H1 (cell line): ENCODE data around the gene LRRTM4. TPM values are rescaled to one million over a fixed set of nuclear protein-coding genes. Genes with fewer than 3 reads are reported as not detected.

ENCODE experiments used
- CTCF ChIA-PET: fragments of 300-600 bp; sonication (Branson Sonifier 250); formaldehyde crosslinking; loops from one replicate; lab custom pipeline; 2021; ENCODE audit not compliant: partially characterized antibody; lab: Charles Lee
- POLR2A ChIA-PET: fragments of 300-600 bp; sonication (Branson Sonifier 250); formaldehyde crosslinking; loops from one replicate; lab custom pipeline; 2021; ENCODE audit warnings: inconsistent platforms; ENCODE audit not compliant: partially characterized antibody; lab: Charles Lee
- DNase-seq, 2 experiments: peaks; one replicate each; pipeline versions ENCODE4 v3.0.0 to v3.0.0-alpha.2; 2010 to 2022; ENCODE audit warnings: low spot score in 2 of 2, low read depth in 1 of 2, mixed read lengths in 1 of 2
- FAIRE-seq: peaks from 2 replicates; lab custom pipeline; 2011; peaks lifted over from hg19 to GRCh38; lab: Jason Lieb, UNC
- H2AFZ ChIP-seq: 2 replicates; pipeline ENCODE4 v1.8.1; 2012; ENCODE audit warnings: low read length, inconsistent platforms
- H2AK5ac ChIP-seq: 2 replicates; pipeline ENCODE4 v1.6.1; 2013; ENCODE audit warnings: low read depth, low read length
- H2BK120ac ChIP-seq: replicated peaks from 2 replicates; pipeline ENCODE3; 2013; ENCODE audit warnings: low read depth, low read length, inconsistent platforms
- H2BK12ac ChIP-seq: 2 replicates; pipeline ENCODE4 v1.6.1; 2013; ENCODE audit warnings: low read depth, low read length
- H2BK15ac ChIP-seq: 2 replicates; pipeline ENCODE4 v1.6.1; 2013; ENCODE audit warnings: low read length
- H2BK20ac ChIP-seq: 2 replicates; pipeline ENCODE4 v1.6.1; 2013; ENCODE audit warnings: low read length
- H2BK5ac ChIP-seq: 2 replicates; pipeline ENCODE4 v1.6.1; 2013; ENCODE audit warnings: low read depth, low read length
- H3K14ac ChIP-seq: 2 replicates; pipeline ENCODE4 v1.6.1; 2013; ENCODE audit warnings: inconsistent platforms; ENCODE audit not compliant: insufficient read length
- H3K18ac ChIP-seq: 2 replicates; pipeline ENCODE4 v1.6.1; 2013; ENCODE audit warnings: low read length; ENCODE audit errors: extremely low read depth
- H3K23ac ChIP-seq: 2 replicates; pipeline ENCODE4 v1.6.1; 2013; ENCODE audit warnings: inconsistent platforms; ENCODE audit not compliant: insufficient read length
- H3K23me2 ChIP-seq: 2 replicates; pipeline ENCODE4 v1.6.1; 2013; ENCODE audit warnings: low read depth, low read length
- H3K27ac ChIP-seq: 2 replicates; pipeline ENCODE4 v1.6.1; 2011; ENCODE audit warnings: low read depth, low read length, inconsistent platforms
- H3K27me3 ChIP-seq, 4 experiments: replicated peaks in 1 of 4; 1 replicate in 1 of 4; 2 replicates in 3 of 4; pipeline versions ENCODE4 v1.6.1 to v1.8.1; 2011 to 2013; ENCODE audit warnings: low read length in 3 of 4, mild to moderate bottlenecking in 3 of 4, inconsistent platforms in 2 of 4, mixed read lengths in 2 of 4, moderate library complexity in 1 of 4; ENCODE audit not compliant: control insufficient read depth in 3 of 4, insufficient read depth in 3 of 4; ENCODE audit errors: extremely low read depth in 1 of 4
- H3K36me3 ChIP-seq, 4 experiments: 2 replicates each; pipeline versions ENCODE4 v1.6.1 to v1.8.1; 2011 to 2013; ENCODE audit warnings: mild to moderate bottlenecking in 4 of 4, low read length in 3 of 4, moderate library complexity in 2 of 4, control low read depth in 1 of 4, inconsistent platforms in 1 of 4; ENCODE audit not compliant: insufficient read depth in 4 of 4, control insufficient read depth in 2 of 4
- H3K4ac ChIP-seq: replicated peaks from 2 replicates; pipeline ENCODE3; 2013; ENCODE audit warnings: low read length, low read depth, mixed read lengths, inconsistent platforms; ENCODE audit not compliant: insufficient read length
- H3K4me1 ChIP-seq, 4 experiments: replicated peaks in 1 of 4; 1 replicate in 1 of 4; 2 replicates in 3 of 4; pipeline versions ENCODE4 v1.6.1 to v1.8.1; 2011 to 2013; ENCODE audit warnings: low read length in 3 of 4, inconsistent platforms in 2 of 4, mixed read lengths in 1 of 4; ENCODE audit not compliant: insufficient read depth in 4 of 4, control insufficient read depth in 3 of 4
- H3K4me2 ChIP-seq, 2 experiments: 2 replicates each; pipeline versions ENCODE4 v1.6.1 to v1.8.1; 2011 to 2013; ENCODE audit warnings: low read depth in 2 of 2, low read length in 2 of 2, control low read depth in 1 of 2, inconsistent platforms in 1 of 2, mild to moderate bottlenecking in 1 of 2; ENCODE audit not compliant: insufficient read depth in 1 of 2
- H3K4me3 ChIP-seq, 4 experiments: fragments of 200-600, 300-600 bp in 1 of 4; sonication (generic), shearing (Covaris generic), sonication (Bioruptor Twin) in 1 of 4; 2 replicates each; pipeline versions ENCODE4 v1.5.1 to v1.8.1; 2011 to 2016; ENCODE audit warnings: low read length in 4 of 4, low read depth in 3 of 4, control low read depth in 2 of 4, inconsistent platforms in 2 of 4, mild to moderate bottlenecking in 2 of 4, mixed read lengths in 1 of 4, moderate library complexity in 1 of 4; ENCODE audit not compliant: insufficient read depth in 2 of 4; ENCODE audit errors: extremely low read depth in 1 of 4
- H3K56ac ChIP-seq: replicated peaks from 2 replicates; pipeline ENCODE3; 2013; ENCODE audit warnings: low read depth, mild to moderate bottlenecking, mixed read lengths, low read length, inconsistent platforms; ENCODE audit not compliant: insufficient read length
- H3K79me1 ChIP-seq: 2 replicates; pipeline ENCODE4 v1.6.1; 2013; ENCODE audit warnings: low read depth, low read length, control low read depth
- H3K79me2 ChIP-seq, 2 experiments: 2 replicates each; pipeline versions ENCODE4 v1.6.1 to v1.8.1; 2012 to 2013; ENCODE audit warnings: low read length in 2 of 2, mild to moderate bottlenecking in 2 of 2, inconsistent platforms in 1 of 2; ENCODE audit not compliant: insufficient read depth in 2 of 2, control insufficient read depth in 1 of 2
- H3K9ac ChIP-seq, 4 experiments: replicated peaks in 1 of 4; 1 replicate in 1 of 4; 2 replicates in 3 of 4; pipeline versions ENCODE4 v1.6.1 to v1.8.1; 2011 to 2013; ENCODE audit warnings: low read depth in 3 of 4, low read length in 3 of 4, control low read depth in 2 of 4, mild to moderate bottlenecking in 2 of 4, moderate library complexity in 2 of 4, inconsistent platforms in 1 of 4; ENCODE audit errors: extremely low read depth in 1 of 4
- H3K9me3 ChIP-seq, 2 experiments: 2 replicates each; pipeline versions ENCODE4 v1.6.1 to v1.8.1; 2012 to 2013; ENCODE audit warnings: mild to moderate bottlenecking in 2 of 2, moderate library complexity in 2 of 2, control low read depth in 1 of 2, inconsistent platforms in 1 of 2, low read depth in 1 of 2, low read length in 1 of 2, mixed read lengths in 1 of 2; ENCODE audit not compliant: insufficient read depth in 2 of 2
- H4K20me1 ChIP-seq, 2 experiments: replicated peaks in 1 of 2; 2 replicates each; pipeline versions ENCODE3 to v1.8.1; 2011 to 2013; ENCODE audit warnings: inconsistent platforms in 2 of 2, low read length in 2 of 2, mild to moderate bottlenecking in 1 of 2; ENCODE audit not compliant: insufficient read depth in 2 of 2, control insufficient read depth in 1 of 2
- H4K5ac ChIP-seq: 2 replicates; pipeline ENCODE4 v1.6.1; 2013; ENCODE audit warnings: low read length, low read depth, mixed read lengths, inconsistent platforms; ENCODE audit not compliant: insufficient read length
- H4K8ac ChIP-seq: 2 replicates; pipeline ENCODE4 v1.8.0; 2013; ENCODE audit warnings: mild to moderate bottlenecking, moderate library complexity, low read length, inconsistent platforms; ENCODE audit not compliant: insufficient read depth; ENCODE audit errors: extremely low read depth
- H4K91ac ChIP-seq: replicated peaks from 2 replicates; pipeline ENCODE3; 2013; ENCODE audit warnings: low read length, mixed read lengths, inconsistent platforms; ENCODE audit not compliant: insufficient read length
- BACH1 ChIP-seq: IDR thresholded peaks from 2 replicates; pipeline ENCODE4 v1.6.1; 2012; ENCODE audit warnings: low read length, improper control_type of control experiment
- BCL11A ChIP-seq, 2 experiments: IDR thresholded peaks; one replicate each; pipeline ENCODE4 v1.6.1; 2011; ENCODE audit warnings: low read depth in 2 of 2, low read length in 2 of 2, mild to moderate bottlenecking in 2 of 2
- CREB1 ChIP-seq: IDR thresholded peaks from 2 replicates; pipeline ENCODE4 v1.6.1; 2012; ENCODE audit warnings: inconsistent platforms
- JUN ChIP-seq: IDR thresholded peaks from 2 replicates; pipeline ENCODE4 v1.6.1; 2011; ENCODE audit warnings: low read depth, mild to moderate bottlenecking, improper control_type of control experiment, low read length
- JUND ChIP-seq: IDR thresholded peaks from 2 replicates; pipeline ENCODE4 v1.6.1; 2011; ENCODE audit warnings: mild to moderate bottlenecking, improper control_type of control experiment, low read length
- RAD21 ChIP-seq, 2 experiments: IDR thresholded peaks in 1 of 2; conservative IDR thresholded peaks in 1 of 2; 2 replicates each; pipeline ENCODE4 v1.6.1; 2011; ENCODE audit warnings: low read depth in 2 of 2, low read length in 2 of 2, improper control_type of control experiment in 1 of 2, inconsistent platforms in 1 of 2, mild to moderate bottlenecking in 1 of 2, moderate library complexity in 1 of 2
- SRF ChIP-seq: IDR thresholded peaks from 2 replicates; pipeline ENCODE4 v1.6.1; 2011; ENCODE audit warnings: mild to moderate bottlenecking, low read depth, low read length, moderate library complexity
- TAF1 ChIP-seq: IDR thresholded peaks from 2 replicates; pipeline ENCODE4 v1.6.1; 2011; ENCODE audit warnings: mild to moderate bottlenecking, low read depth, low read length
- TAF7 ChIP-seq: optimal IDR thresholded peaks from 2 replicates; pipeline ENCODE3; 2011; ENCODE audit warnings: low read depth, mild to moderate bottlenecking, inconsistent platforms, low read length, moderate library complexity, borderline replicate concordance
- ZNF274 ChIP-seq: IDR thresholded peaks from 2 replicates; pipeline ENCODE4 v1.7.0; 2012; ENCODE audit warnings: low read length, borderline replicate concordance; ENCODE audit errors: extremely low read depth
- WGBS, 2 experiments: shearing (Covaris generic) in 1 of 2; methylation state at CpG; one replicate each; pipeline versions ENCODE4 v1.1.6 to v1.1.7; 2013 to 2015; ENCODE audit warnings: low lambda C conversion rate in 2 of 2, mixed read lengths in 2 of 2, inconsistent platforms in 1 of 2, low coverage in 1 of 2, missing lambda C conversion rate in 1 of 2; ENCODE audit not compliant: insufficient replicate concordance in 2 of 2, insufficient coverage in 1 of 2, insufficient read length in 1 of 2; ENCODE audit errors: extremely low coverage in 1 of 2, missing lambda C conversion rate in 1 of 2; 5-methylcytosine and 5-hydroxymethylcytosine counted together
- polyA plus RNA-seq, 7 experiments: library from polyadenylated mRNA; depleted of rRNA in 3 of 7; stranded (reverse) in 5 of 7; unstranded in 2 of 7; fragments of >200 nt in 5 of 7; fragments of 200-250 nt in 2 of 7; gene quantifications; 1 replicate in 5 of 7; 2 replicates in 1 of 7; 4 replicates in 1 of 7; pipeline versions ENCODE4 v1.2.1 to v1.2.3, GENCODE V29; 2011 to 2013; ENCODE audit warnings: missing spikeins in 2 of 7, mixed read lengths in 2 of 7
- total RNA-seq: library from RNA; stranded (reverse); fragmentation: NEBNext Ultra II Directional; extraction: Animal tissue kit (Norgen Biotek cat#: 25700); gene quantifications from 2 replicates; pipeline ENCODE4 v1.2.1, GENCODE V29; 2021
- TF ChIP-seq, protein P1 (sequence below): IDR thresholded peaks from 2 replicates; pipeline ENCODE4 v1.6.1; 2012; ENCODE audit warnings: inconsistent platforms

The LRRTM4 gene
- total and polyA plus RNA-seq, 2 of the 8 experiments (the other 6 are each of a cell fraction or from before 2014, with no cell fraction given) = 3.6 to 9.5 TPM

DNA sequence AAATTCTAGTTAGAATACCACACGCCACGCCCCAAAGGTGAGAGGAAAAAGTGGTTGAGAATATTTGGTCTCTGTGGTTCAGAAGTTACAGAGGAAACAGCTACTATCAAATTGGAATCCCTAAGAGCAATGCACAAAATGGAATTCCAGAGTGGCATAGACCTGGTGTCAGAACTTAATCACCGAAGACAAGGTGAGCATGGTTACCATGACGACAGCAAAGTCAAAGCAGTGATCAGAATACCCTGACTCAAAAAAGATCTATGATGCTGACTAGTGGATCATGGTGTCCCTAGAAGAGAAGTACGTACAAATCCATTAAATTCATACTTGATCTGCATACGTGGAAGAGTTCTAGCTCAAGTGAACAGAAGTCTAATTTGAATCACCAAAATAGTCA, 14.5 kb downstream of the LRRTM4 start:
- H3K4me1 ChIP-seq = no peaks in the 10 kb centered on the region; a peak in 1 of 7 replicates
- 81% methylated on average over 6 of the region's 6 CpGs; no CpG with 5 or more reads in 1 of the 2 experiments for WGBS, 2 experiments
- H3K4me2 ChIP-seq = no peak overlapping the region
- no peak for TF ChIP-seq BCL11A (IDR thresholded peaks at IDR 0.05; ENCODE audit: low read depth in 2 of 2, low read length in 2 of 2)
- no peak for TF ChIP-seq SRF
- TF ChIP-seq ZNF274 = no peak
- no peak for TF ChIP-seq RAD21 (IDR thresholded peaks at IDR 0.05 in 1 of 2, conservative IDR thresholded peaks at IDR 0.05 in 1 of 2; ENCODE audit: low read depth in 2 of 2, low read length in 2 of 2)
- TF ChIP-seq BACH1 = no peak
- TF ChIP-seq, protein P1, sequence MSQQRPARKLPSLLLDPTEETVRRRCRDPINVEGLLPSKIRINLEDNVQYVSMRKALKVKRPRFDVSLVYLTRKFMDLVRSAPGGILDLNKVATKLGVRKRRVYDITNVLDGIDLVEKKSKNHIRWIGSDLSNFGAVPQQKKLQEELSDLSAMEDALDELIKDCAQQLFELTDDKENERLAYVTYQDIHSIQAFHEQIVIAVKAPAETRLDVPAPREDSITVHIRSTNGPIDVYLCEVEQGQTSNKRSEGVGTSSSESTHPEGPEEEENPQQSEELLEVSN = no peak
- no peak for TF ChIP-seq CREB1
- TF ChIP-seq TAF1 = no peak
- TF ChIP-seq JUN = no peak
- no peak for TF ChIP-seq JUND
- no peak for TF ChIP-seq TAF7
- H3K79me2 ChIP-seq = no peaks in the 10 kb centered on the region
- no peaks in the 10 kb centered on the region for H3K9me3 ChIP-seq
- H3K4ac ChIP-seq = no peak overlapping the region
- no peak overlapping the region for H2BK5ac ChIP-seq
- H3K27me3 ChIP-seq = no peaks in the 10 kb centered on the region
- no peak overlapping the region for H2BK20ac ChIP-seq
- H3K27ac ChIP-seq = no peak overlapping the region; the same call in 1 of the 2 replicates
- H3K9ac ChIP-seq = no peak overlapping the region
- H4K91ac ChIP-seq = no peak overlapping the region
- H2BK120ac ChIP-seq = no peak overlapping the region
- H3K56ac ChIP-seq = no peak overlapping the region
- no peak overlapping the region for H3K14ac ChIP-seq
- no peak overlapping the region for H3K4me3 ChIP-seq
- no peaks in the 10 kb centered on the region for H3K36me3 ChIP-seq
- CTCF ChIA-PET = no interaction called here
- POLR2A ChIA-PET = interaction anchor here (1.3 kb wide), 1 partner anchor 13 kb away, joined by 4 read pairs; no protein-coding TSS in a partner anchor
- H4K8ac ChIP-seq = no peak overlapping the region
- no peak overlapping the region for H2AFZ ChIP-seq
- no peak overlapping the region for H2BK12ac ChIP-seq
- no peaks in the 10 kb centered on the region for H3K23me2 ChIP-seq
- H3K23ac ChIP-seq = no peak overlapping the region
- no peak overlapping the region for H2BK15ac ChIP-seq
- DNase-seq (no peak), FAIRE-seq (no peak)
- H3K18ac ChIP-seq = no peak overlapping the region
- no peak overlapping the region for H4K5ac ChIP-seq
- no peak overlapping the region for H2AK5ac ChIP-seq
- H3K79me1 ChIP-seq = no peaks in the 10 kb centered on the region
- no peaks in the 10 kb centered on the region for H4K20me1 ChIP-seq
